Ammon's horn (tissue), 1 donor: Measurements from ENCODE around the gene AMMECR1.

Experiments used
- DNase-seq: peaks from one replicate; pipeline ENCODE4 v3.0.0-alpha.2; 2016; ENCODE audit warnings: low spot score

The AMMECR1 gene

DNA sequence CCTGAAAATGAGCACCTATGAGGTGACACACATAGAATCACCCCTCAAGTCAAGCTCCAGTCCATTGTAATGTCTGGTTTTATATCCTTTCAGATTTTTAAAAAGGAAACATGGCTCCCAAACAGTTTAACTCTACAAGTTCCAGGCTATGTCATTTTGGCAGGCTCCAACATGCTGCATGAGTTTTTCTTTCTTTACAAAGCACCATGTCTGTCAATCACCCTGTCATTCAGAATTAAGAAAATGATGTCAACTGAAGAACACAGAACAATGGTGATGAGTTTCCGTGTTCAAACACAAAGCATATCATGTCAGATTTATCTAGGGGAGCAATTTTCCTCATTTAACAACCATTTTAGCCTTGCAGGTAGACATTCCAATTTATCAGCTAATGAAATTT lies 106.5 kb downstream of the AMMECR1 start:
- no peak for DNase-seq

DNA sequence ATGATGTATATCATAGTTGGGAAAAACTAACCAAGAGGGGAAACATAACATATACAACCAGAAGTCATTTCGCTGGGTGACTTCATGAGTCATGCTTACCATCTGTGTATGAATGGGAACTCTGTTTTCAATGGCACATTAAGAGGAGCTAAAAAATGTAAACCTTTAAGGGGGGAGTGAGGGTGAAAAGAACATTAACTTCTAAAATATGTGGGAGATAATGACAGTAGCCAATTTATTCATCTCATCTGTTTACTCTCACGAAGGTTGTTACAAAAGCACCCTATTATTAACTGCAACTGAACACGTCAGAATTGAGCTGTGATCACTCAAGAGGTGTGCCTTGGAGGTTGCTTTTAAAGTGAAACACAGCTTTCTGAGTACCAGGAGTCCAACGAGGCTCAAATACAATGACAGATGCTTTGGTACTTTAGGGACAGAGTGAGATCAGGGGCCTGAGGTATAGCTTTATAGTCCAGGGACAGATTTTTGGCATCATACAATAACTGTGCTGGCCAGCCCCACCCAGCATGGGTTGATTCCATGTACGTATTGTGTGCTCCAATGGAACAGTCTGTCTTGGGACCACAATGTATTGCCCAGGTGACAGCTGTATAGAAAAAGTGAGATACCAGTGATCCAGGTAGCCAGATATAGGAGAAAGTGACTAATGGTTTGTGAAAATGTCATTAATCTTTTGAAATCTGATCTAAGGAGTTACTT lies 107.3 kb downstream of the AMMECR1 start:
- DNase-seq = no peak

DNA sequence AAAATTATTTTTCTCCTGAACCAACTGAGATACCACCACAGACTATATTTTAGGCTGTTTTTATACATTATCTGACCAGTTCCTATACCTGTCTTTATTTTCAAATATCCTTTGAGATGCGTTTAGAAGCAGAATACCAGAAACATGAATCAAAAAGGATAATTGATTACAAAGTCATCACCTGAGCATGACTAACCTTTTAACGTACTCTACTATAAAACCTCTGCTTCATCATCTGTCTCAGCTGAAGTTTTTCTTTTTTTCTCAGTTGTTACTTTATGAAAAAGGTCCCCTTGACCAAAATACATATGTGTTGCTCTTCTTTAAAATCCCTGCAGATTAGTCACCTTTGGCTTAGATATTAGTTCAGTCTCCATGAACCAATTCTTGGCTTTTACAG lies 109.8 kb downstream of the AMMECR1 start:
- no peak for DNase-seq

DNA sequence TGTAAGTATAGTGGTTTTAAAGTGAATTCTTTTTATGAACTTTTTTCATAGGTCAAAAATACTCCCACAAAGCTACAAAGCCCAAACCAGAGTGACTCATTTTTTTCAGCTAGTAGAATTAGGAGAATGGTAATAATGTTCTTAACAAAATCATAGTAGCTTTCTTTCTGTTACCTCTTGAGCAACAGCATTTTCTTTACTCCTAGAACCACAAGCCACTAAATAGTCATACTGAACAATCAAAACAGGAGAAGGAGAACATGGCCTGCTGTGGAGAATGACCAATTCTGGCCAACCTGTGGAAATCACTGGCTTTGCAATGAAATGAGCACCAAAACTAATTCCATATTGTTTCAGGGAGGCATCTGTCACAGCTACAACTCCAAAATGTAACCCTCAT lies 112.9 kb downstream of the AMMECR1 start:
- DNase-seq = no peak

DNA sequence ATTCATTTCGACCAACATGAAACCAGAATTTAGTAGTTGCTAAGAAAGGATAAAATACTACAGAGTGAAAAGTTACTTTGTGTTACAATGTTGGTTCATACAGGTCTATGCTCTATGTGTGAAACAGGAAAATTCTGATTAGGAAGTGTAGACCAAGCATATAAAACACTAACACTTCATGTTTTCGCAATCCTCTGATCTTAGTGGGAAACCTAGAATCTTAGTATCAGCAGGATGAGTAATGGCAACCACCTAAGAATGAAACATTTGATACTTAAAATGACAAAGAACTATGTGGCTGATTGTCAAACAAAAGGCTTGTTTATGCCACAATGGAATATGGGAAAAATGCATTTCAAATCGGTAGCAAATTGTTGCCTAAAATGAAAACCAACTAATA lies 116.1 kb downstream of the AMMECR1 start:
- DNase-seq = no peak

DNA sequence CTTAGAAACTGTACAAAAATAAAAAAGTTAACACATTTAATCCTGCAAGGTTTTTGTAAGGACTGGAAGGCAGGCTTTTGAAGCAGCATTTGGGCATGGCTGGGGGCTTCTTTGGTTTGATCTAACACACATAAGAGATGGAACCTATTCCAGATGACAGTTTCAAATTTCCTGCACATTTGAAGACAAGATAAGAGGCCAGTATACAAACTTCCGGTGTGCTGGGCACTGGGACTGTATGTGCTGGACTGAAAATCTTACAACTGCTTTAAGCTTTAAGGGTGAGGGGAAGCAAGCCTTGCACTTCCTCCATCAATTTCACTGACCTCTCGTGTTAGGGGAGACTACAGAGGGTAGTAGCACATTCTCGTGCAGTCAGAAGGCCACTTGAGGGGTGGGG lies 122.9 kb downstream of the AMMECR1 start:
- DNase-seq = no peak

DNA sequence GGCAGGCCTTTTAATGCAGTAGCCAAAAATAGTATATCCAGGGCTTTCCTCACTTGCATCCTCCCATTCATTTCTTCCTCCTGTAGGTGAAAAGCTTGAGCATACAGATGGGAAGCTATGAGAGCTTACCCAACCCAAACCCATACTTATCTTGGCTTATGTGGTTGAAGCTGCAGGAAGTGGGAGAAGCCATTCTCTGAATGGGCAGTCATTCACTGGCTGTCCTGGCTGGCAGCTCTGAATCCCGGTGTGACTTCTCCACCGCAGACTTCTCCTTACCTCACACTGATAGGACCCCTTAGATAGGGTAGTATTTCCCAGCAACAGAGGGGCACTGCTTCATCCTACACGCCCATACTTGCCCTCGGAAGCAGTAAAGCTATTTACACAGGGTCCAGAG lies 125.4 kb downstream of the AMMECR1 start:
- no peak for DNase-seq

DNA sequence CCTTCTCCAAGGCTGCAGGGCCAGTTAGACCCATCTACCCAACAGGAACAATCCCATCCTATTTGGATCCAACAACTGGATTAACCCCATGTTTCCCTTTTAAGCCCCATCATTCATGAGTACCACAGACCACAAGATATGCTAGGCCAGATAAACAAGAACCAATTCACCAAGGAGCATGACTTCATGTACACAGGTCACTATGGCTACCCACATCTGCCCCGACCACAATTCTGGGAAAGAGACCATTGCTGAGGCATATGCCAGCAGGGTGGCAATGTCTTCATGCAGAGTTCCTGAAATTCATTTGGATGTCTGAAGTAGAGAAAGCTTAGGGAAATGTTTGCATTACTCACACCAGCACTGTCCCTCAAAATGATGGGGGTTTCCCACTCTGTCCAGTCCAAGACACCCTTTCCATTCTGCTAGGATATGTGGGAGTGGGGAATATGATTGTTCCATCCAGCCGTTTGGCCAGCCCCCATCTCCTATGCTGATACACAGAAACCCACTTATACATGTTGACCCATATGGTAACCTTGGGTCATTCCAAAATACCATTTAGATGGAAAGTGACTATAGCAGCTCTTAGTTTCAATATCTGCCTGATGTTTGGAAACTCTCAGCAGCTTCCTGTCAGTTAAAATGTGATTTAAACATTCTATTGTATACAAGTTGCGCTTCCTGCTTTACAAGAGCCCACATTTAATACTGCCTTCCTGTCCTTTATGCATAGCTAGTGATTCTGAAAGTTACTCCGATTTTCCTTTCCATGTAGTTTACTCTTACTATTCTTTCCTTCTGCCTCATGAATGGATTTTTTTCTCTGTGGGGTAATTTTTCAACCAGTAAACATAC lies 129.0 kb downstream of the AMMECR1 start:
- no peak for DNase-seq

DNA sequence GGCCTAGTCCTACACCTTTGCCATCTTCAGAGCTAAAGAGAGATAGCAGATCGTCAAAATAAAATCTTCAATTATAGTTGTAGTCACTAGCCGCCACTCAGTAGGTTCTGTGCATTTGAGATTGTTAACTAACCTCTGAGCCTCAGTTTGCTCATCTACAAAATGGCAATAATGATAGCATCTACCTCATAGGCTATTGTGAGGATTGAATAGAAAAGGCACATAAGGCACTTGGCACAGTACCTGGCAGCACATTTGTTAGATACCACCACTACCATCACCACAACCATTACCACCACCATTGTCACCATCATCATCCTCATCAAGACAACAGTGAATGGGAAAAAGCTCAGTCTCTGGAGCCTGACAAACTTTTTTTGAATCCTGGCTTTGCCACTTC lies 134.6 kb downstream of the AMMECR1 start:
- DNase-seq = no peak

DNA sequence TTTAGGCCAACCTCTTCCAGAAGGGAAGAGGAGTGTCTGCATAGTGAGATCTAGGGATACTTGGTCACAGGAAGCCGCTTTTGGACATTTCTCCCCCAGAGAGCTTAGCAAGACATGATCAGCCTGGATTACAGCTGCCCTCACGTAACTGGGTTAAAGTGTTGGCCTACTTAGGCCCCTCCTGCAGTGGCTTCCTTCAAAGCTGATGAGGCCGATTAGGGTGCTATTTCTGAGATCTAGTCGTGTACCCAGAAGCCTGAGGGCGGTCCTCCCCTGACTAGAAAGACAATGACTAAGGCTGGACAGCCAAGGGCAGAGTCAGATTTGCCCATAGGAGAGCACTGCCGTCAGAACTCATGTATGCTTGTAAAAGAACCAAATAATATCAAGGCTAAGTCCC lies 135.0 kb downstream of the AMMECR1 start:
- no peak for DNase-seq

DNA sequence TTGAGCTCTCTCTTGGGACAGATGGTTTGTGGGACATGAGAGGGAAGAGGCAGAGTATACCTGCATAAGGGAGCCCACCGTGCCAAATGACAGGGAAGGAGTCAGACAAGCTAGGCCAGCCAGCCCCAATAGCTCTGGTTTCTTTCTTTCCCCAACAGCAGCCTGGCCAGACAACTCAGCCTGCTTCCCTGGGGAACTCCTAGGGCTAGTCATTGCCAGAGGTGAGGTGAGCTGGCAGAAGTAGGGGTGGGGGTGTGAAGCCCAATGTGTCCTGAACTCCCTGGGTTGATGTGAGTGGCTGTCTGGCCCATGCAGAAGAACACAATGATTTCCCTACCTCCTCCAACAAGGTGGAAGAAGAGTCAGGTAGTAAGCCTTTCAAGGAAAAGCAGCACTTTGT lies 135.5 kb downstream of the AMMECR1 start:
- DNase-seq = no peak

DNA sequence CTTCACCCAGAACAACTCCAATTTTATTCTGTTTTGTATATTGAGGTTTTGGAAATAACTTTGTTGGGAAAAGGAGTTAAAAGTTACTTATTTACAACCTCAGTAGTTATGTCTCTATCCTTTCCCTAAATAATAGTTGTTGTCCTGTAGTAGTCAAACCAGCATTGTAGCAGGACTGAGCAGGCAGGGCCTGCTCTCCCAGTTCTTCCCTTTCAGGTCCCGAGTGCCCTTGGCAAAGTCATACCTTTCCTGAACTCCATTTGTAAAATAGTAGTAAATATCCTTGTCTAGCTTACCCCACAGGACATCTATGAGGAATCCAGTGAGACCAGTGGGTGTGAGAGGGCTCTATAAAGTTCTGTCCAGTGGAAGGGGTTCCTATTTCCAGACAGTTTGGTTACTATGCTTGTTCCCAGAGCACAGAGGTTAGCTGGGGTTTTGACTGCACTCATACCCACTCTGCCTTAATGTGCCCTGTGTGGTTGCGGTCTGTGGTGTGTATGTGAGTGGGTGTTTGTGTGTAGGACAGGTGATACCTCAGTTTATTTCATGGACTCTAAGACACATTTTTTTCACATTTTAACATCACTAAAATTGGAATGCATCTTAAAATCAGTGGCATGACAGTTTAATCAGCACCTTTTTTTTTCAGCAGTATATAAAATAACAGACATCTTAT lies 136.3 kb downstream of the AMMECR1 start:
- no peak for DNase-seq

DNA sequence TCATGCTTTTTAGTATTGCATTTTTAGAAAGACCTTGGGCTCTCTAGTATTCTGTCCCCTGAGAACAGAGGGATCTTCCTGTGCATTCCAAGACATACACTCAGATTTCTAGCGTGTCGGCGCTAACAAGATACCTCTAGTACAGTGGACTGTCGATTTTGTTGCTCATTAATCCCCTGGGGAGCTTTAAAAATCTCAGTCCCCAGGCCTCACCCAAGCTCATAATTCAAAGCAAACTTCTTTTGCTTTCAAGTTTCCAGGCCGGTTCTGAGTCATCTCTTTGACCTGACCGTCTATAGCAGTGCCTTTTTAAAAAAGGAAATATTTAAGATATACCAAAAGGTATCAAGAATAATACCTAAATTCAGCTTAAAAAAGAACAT lies 137.0 kb downstream of the AMMECR1 start:
- no peak for DNase-seq

DNA sequence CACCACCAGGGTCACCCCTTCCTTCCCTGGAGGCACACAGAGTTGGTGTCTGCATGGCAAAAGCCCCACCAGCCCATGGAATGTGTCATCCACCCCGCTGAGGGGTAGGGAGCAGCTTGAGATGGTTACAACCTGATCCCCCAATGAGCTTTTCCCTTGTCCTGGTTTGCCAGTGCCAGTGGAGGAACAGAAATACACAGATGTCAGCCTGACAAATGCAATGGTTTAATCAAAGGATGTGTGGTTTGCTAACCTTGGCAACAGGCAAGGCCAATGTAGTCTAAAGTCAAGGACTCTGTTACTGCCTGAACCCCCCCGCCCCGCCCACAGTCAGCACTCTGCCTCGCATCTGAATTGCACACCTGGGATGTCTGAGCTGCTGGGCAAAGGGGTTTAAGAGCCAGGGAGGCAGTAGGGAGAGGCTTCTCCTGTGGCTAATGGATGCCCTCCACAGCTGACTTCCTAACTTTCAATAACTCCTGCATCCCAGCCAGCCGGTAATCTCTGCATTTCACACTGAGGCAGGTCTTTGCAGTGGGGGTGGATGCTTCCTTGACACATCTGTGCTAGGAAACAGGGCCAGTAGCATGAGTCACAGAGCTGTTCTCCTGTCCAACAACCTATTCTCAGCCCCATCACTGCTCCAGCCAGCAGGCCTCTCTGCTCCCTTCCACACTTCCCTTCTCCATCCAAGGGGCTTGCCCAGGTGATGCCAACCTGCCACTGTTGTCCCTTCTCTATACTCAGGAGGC lies 137.5 kb downstream of the AMMECR1 start:
- DNase-seq = no peak

DNA sequence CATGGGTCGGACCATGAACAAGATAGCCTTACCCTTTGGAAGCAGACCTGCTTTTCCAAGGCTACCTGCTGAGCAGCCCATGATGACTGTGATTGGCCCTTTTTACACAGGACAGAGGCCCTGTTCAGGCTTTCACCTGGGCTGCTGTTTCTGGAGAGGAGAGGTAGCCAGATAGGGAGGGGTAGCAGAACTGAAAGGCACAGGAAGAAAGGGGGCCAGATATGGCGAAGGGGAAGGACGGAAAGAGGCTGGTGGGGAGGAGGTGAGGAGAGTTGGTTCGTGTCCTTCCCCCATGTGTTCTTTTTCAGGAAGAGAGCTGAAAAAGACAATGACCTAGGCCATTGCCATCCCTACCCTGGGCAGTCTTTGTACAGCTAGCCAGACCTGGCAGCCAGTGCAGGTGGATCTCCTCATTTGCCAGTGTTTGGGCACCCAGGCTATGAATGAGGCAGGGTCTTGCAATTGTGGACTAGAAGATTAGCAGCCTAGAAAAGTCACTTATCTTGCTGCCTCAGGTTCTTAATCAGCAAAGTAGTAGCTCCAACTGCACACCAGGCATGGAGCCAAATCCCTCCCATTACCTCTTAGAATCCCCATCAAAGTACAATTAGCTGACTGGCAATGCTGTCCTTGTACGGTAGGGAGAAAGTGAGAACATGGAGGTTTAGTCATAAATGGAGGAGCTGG lies 139.6 kb downstream of the AMMECR1 start:
- DNase-seq = no peak

DNA sequence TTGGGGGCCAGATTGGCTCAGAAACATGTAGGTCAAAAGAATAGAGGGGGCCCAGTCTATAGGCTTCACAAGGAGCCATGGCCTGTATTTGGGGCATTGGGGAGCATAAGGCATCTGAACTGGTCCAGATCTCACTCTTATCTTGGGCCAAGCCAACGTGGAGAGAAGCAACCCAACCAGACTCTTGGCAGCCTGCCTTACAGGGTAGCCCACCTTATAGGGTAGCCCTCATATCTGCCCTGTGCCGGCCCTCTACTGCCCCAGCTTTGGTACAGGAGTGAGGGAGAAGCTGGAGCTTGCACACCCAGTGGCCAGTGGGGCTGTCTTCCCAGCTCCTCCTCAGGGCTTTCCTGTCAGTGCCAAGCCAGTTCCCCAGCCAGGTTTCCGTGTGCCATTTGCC lies 142.2 kb downstream of the AMMECR1 start:
- DNase-seq = no peak

DNA sequence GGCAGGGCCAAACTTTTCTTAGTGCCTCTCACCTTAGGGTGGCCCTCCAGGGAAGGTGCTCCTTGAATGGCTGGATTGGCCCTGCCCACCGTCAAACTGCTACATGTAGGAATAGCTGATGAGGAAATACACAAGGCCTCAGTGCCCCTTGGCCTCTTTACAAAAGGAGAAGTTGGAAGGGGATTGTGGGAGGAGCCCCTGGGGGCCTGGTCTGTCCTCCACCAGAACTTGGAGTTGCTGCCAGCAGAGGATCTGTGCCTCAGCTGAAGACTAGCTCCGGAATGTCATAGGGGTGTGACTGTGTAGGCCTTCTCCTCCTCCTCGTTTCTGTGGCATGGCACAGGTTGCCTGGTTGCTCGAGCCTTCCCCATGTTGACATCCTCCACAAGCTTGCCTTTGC lies 142.7 kb downstream of the AMMECR1 start:
- no peak for DNase-seq

DNA sequence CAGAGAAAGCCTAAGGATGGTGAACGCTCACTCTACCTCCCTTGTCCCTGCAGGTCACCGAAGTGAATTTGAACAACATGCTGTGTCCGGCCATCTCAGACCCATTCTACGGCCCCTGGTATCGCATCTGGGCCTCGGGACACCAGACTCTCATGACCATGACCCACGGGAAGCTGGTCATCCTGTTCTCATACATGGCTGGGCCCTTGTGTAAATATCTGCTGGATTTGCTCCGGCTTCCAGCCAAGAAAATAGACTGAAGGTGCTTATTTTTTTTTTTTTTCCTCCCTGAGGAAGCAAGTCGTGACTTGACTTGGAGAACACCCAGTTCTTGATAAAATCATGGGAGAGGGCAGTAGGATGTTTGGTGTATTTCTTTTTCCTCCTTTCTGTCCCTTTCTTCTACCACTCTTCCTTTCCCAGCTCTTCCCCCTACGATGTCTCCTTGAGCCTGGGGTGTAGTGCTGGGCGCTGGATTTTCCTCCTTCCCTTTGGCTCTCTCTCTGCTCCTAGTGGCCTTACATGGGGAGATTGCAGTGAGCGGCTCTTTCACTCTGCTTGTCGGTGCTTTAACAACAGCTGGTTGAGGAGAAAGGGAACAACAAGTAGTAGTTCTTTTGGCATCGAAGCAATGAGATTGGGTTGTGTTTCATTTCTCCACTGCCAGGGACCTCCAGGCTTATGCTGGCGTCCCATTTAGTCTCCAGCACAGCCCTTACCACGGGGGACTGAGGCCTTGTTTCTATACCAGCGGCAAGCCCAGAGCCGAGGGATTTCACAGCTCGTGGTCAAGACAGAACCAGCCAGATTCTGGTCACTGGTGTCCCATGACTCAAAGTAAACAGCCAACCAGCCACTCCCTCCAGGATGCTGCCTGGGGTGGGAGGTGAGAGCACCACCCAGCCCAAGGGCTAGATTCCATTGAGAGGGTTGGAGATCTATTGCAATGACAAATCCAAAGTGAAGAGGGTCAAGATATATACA lies 144.4 kb downstream of the AMMECR1 start:
- no peak for DNase-seq

DNA sequence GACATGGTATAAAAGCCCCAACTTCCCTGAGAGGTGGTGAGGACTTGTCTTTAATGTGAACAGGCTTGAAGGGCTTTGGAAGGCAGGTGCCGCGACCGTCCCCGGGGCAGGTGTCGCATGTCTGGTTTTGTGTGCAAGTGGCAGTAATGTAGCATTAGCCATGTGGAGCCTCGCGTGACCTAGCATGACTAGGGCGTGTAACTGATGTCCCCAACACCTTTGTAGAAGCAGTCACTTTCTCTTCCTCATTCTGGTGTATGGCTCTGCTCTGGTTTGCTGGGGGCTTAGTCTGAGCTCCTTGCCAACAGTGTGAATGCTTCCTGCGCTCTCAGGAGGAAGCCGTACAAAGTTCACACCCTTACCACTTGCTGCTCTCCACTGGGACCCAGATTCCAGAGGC lies 145.7 kb downstream of the AMMECR1 start:
- no peak for DNase-seq

DNA sequence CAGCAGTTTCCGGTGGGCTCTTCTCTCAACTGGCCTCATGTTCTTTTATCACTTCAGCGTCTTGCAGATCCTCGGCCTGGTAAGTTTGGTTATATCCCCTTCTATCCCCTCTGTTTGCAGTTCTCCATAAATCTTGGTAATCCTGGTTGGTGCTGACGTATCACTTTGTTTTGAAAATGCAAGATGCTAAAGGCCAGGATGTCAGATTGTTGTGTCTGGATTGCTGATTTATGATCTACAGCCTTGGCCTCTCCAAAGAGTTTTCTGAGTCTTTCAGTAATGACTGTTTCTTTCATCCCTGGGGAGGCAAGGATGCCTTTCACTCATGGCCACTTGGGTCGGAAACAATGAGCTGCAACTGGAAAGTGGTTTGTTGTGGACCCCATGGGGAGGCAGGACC lies 146.4 kb downstream of the AMMECR1 start:
- no peak for DNase-seq

DNA sequence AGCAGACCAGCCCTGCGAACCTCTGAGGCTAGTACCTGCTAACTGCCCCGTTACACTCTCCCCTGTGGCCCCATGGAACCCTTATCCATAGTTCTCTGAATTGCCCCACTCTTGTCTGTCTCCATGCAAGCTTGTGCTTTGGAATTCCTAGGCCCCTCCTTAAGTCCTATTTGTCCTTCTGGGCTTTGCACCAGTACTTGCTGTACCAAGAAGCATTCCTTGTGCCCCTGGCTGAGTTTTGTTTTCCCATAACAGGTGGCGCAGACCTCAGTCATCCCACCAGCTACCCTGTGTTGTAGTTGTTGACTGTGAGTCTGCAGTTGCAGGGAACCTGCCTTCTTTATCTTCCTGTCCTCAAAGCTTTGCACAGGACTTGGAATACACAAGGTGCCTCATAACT lies 147.9 kb downstream of the AMMECR1 start:
- DNase-seq = no peak
